HG03060 (cell line): ENCODE results near the gene OSCAR.

Experiments used
- ATAC-seq: cut with Tn5 transposase; IDR thresholded peaks from one replicate; pipeline ENCODE4 v1.9.1; 2021; ENCODE audit warnings: low read depth, moderate number of reproducible peaks; ENCODE audit not compliant: unreplicated experiment

Gene OSCAR, protein sequence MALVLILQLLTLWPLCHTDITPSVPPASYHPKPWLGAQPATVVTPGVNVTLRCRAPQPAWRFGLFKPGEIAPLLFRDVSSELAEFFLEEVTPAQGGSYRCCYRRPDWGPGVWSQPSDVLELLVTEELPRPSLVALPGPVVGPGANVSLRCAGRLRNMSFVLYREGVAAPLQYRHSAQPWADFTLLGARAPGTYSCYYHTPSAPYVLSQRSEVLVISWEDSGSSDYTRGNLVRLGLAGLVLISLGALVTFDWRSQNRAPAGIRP

DNA sequence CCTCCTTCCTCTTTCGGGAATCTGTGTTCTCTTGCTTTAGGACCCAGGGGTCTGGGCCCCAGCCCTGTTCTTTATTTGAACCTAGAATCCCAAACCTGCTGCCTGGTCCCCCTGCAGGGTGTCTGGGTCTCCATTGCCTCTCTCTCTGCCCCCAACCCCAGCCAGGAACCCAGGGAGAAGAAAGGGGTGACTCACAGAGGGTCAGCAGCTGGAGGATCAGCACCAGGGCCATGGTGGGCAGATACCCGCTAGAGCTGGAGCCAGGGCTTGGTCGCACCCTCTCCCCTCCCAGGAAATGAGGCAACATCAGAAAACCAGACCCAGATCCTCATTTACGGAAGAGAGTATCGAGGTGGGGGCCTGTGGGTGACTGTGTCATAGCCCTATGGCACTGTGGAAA, at the start of gene OSCAR:
Gene OSCAR, minus strand, starts transcription at position 243 of the 400 bp plus-strand sequence. Its CDS starts 11 bp downstream, at position 232.
- no peak for ATAC-seq

GRCh38 chr19:54149021-54149812, 48.6 kb upstream of the OSCAR start:
- ATAC-seq: no peak

DNA sequence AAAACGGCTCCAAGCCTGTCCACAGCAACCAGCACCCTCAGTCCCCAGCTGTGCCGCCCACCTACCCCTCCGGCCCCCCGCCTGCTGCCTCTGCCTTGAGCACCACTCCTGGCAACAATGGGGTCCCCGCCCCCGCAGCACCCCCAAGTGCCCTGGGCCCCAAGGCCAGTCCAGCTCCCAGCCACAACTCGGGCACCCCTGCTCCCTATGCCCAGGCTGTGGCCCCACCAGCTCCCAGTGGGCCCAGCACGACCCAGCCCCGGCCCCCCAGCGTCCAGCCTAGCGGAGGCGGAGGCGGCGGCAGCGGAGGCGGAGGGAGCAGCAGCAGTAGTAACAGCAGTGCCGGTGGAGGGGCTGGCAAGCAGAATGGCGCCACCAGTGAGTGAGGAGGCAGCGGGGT, 47.6 kb upstream of the OSCAR start:
- ATAC-seq: no peak

DNA sequence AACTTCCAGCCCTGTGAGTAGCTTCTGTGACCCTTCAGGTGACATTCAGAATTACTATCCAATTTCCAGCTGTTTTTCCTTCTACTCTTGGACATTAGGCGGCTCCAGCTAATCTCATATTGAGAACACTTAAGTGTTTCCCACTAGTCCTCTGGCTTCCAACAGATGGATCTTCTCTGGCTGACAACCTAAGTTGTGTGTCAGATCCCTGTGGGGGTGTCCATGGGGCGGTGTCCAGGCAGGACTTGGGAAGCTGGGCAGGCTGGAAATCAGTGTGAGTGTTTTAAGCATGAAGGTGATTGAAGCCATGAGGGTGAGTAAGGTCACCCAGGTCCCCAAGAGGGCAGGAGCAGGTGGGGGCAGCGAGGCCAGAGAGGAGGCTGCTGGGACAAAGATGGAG, 47.1 kb upstream of the OSCAR start:
- ATAC-seq: no peak

DNA sequence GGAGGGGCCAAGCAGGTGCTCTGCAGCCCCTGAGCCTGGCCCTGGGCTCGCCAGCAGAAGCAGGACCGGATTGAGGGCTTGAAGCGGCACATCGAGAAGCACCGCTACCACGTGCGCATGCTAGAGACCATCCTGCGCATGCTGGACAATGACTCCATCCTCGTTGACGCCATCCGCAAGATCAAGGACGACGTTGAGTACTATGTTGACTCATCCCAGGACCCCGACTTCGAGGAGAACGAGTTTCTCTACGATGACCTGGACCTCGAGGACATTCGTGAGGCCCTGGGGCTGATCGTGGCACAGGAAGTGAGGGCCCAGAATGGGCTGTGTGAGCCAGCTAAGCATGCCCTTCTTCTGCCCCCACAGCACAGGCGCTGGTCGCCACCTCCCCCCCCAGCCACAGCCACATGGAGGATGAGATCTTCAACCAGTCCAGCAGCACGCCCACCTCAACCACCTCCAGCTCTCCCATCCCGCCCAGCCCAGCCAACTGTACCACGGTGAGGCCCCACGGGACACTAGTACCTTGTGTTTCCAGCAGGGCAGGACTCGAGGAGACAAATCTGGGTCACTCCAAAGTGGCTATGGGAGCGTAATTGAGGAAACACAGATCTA, 45.0 kb upstream of the OSCAR start:
- ATAC-seq: no peak

GRCh38 chr19:54142166-54142780, 41.7 kb upstream of the OSCAR start:
- ATAC-seq: no peak

DNA sequence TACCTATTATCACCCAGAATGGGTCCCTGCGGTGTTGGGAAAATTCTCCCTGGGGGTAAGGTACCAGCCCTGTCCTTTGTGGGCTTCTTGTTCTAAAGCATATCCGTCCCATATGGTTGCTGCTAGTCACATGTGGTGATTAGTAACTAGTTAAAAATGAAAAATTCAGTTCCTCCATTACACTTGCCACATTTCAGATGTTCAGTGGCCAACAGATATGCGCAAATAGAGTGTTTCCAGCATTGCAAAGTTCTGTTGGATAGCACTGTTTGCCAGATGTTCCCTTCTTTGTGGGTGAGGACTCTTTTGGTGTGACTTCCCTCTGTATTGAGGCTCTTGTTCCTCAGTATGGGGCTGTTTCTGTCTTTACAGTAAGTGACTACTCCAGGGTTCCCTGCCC, 40.8 kb upstream of the OSCAR start:
- no peak for ATAC-seq

DNA sequence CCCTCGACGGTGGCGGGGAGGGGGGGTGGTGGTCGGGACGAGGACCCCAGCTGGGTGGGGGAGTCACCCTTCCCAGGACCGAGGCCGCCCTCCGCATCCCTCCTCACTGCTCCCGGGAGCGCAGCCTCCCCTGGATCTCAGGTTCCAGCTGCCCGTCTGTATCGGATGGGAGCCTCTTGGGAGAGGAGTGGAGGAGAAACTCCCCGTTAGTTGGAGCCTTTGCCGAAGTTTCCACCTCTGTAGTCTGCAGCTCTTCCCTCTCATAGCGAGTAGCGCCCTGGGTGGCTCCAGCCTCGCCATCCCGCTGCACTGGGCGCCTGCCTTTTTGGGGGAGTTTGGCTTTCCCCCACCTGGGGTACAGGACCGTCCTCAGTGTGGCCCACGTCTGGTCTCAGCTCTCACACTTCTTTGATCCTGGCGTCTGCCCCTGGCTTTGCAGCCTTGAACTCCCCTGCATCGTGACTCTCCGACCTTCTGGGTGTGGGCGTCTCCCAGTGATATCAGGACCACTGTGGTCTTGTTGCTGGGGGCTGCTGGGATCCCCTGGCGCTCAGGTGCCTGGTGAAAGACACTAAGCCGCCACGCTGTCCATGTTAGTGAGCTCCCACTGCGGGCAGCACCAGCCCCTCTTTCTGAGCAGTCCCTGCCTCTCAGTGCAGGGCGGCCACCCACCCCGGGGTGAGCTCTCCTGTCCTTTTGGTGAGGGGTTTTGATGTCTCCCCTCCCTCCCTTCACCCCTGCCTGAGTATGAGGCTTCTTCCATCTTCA, 38.1 kb upstream of the OSCAR start:
- no peak for ATAC-seq

GRCh38 chr19:54137699-54138488, 37.3 kb upstream of the OSCAR start, which contains the start of gene CNOT3:
TSS of gene CNOT3 (plus strand) at chr19:54137762. CDS start at chr19:54142979, 5,217 bp downstream.
- no peak for ATAC-seq

GRCh38 chr19:54136864-54137698, 36.5 kb upstream of the OSCAR start:
- peak; percentile 73 for ATAC-seq

GRCh38 chr19:54136086-54136863, 35.7 kb upstream of the OSCAR start:
- peak; percentile 1 for ATAC-seq

DNA sequence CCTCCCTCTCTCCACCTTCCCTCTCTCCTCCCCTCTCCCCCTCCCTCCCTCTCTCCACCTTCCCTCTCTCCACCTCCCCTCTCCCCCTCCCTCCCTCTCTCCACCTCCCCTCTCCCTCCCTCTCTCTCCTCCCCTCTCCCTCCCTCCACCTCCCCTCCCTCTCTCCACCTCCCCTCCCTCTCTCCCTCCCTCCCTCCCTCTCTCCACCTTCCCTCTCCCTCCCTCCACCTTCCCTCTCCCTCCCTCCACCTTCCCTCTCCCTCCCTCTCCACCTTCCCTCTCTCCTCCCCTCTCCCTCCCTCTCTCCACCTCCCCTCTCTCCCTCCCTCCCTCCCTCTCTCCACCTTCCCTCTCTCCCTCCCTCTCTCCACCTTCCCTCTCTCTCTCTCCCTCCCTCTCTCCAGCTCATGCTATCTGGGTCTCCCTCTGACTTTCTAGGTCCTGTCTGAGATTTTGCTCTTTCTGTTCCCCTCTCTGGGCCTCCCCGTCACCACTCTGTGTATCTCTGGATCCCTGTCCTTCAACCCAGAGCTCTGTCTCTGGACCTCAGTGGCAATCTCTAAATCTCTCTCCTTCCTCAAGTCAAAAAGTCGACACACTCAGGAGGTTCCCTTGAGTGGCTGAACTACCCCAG, 33.5 kb upstream of the OSCAR start:
- ATAC-seq: no peak

GRCh38 chr19:54133312-54133956, 32.8 kb upstream of the OSCAR start:
- no peak for ATAC-seq

- no peak for ATAC-seq
These were observed 29.0 kb upstream of the OSCAR start for GRCh38 chr19:54129617-54129996.

DNA sequence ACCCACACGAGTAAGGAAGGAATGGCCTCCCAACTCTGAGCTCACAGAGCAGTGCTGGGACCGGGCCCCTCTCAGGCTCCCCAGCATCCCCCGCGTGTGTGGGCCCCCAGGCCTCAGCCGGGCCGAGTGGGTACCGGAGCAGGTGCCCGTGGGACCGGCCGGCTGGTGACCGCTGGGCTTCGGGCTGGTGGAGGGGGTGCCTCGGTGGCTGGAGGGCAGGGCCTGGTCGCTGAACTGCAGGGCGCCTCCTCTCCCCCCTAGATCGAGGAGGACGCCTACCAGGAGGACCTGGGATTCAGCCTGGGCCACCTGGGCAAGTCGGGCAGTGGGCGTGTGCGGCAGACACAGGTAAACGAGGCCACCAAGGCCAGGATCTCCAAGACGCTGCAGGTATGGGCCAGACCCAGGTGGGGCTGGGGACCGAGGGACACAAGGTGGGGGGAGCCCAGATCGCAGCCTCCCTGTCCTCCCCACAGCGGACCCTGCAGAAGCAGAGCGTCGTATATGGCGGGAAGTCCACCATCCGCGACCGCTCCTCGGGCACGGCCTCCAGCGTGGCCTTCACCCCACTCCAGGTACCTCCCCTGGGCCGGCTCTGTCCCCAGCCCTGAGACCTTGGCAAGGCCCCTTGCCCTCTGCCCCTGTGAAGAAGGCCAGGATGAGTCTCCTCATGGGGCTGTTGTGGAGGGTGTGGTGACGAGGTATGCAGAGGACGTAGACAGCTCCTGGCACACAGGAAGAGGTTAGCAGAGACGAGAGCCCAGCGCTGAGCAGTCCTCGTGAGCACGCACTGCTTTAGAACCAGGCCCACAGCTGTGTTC, 28.4 kb upstream of the OSCAR start:
- no peak for ATAC-seq

GRCh38 chr19:54128441-54128725, 27.8 kb upstream of the OSCAR start:
- no peak for ATAC-seq
